ENCODE results near the gene ADAMTS12. TPM values are rescaled to one million over a fixed set of nuclear protein-coding genes. Genes with fewer than 3 reads are reported as not detected.

ADAMTS12 gene
- total and polyA plus RNA-seq, 2 experiments from 2014 or later: 9.1 to 17.1 TPM

DNA sequence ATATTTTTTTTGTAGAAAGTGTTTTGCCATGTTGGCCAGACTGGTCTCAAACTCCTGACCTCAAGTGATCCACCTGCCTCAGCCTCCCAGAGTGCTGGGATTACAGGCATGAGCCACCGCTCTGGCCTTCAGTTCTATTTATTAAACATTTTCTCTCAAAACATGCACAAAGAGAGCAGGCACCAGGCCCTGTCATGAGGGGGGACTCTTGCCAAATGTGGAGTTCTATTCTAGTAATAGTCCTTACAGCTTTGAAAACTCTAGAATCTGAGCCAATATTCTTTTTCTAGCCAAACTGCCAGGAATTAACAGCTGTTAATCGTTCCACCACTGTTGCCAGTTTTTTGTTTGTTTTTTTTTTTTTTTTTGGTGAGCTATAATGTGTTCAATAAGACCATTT is 326.5 kb downstream of the ADAMTS12 start (continued):
- TF ChIP-seq, protein P1, sequence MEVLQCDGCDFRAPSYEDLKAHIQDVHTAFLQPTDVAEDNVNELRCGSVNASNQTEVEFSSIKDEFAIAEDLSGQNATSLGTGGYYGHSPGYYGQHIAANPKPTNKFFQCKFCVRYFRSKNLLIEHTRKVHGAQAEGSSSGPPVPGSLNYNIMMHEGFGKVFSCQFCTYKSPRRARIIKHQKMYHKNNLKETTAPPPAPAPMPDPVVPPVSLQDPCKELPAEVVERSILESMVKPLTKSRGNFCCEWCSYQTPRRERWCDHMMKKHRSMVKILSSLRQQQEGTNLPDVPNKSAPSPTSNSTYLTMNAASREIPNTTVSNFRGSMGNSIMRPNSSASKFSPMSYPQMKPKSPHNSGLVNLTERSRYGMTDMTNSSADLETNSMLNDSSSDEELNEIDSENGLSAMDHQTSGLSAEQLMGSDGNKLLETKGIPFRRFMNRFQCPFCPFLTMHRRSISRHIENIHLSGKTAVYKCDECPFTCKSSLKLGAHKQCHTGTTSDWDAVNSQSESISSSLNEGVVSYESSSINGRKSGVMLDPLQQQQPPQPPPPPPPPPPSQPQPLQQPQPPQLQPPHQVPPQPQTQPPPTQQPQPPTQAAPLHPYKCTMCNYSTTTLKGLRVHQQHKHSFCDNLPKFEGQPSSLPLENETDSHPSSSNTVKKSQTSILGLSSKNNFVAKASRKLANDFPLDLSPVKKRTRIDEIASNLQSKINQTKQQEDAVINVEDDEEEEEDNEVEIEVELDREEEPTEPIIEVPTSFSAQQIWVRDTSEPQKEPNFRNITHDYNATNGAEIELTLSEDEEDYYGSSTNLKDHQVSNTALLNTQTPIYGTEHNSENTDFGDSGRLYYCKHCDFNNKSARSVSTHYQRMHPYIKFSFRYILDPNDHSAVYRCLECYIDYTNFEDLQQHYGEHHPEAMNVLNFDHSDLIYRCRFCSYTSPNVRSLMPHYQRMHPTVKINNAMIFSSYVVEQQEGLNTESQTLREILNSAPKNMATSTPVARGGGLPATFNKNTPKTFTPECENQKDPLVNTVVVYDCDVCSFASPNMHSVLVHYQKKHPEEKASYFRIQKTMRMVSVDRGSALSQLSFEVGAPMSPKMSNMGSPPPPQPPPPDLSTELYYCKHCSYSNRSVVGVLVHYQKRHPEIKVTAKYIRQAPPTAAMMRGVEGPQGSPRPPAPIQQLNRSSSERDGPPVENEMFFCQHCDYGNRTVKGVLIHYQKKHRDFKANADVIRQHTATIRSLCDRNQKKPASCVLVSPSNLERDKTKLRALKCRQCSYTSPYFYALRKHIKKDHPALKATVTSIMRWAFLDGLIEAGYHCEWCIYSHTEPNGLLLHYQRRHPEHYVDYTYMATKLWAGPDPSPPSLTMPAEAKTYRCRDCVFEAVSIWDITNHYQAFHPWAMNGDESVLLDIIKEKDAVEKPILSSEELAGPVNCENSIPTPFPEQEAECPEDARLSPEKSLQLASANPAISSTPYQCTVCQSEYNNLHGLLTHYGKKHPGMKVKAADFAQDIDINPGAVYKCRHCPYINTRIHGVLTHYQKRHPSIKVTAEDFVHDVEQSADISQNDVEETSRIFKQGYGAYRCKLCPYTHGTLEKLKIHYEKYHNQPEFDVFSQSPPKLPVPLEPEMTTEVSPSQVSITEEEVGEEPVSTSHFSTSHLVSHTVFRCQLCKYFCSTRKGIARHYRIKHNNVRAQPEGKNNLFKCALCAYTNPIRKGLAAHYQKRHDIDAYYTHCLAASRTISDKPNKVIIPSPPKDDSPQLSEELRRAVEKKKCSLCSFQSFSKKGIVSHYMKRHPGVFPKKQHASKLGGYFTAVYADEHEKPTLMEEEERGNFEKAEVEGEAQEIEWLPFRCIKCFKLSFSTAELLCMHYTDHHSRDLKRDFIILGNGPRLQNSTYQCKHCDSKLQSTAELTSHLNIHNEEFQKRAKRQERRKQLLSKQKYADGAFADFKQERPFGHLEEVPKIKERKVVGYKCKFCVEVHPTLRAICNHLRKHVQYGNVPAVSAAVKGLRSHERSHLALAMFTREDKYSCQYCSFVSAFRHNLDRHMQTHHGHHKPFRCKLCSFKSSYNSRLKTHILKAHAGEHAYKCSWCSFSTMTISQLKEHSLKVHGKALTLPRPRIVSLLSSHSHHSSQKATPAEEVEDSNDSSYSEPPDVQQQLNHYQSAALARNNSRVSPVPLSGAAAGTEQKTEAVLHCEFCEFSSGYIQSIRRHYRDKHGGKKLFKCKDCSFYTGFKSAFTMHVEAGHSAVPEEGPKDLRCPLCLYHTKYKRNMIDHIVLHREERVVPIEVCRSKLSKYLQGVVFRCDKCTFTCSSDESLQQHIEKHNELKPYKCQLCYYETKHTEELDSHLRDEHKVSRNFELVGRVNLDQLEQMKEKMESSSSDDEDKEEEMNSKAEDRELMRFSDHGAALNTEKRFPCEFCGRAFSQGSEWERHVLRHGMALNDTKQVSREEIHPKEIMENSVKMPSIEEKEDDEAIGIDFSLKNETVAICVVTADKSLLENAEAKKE (CRISPR knock-in tag; IDR thresholded peaks at IDR 0.05): no peak
- TF ChIP-seq, protein P2, sequence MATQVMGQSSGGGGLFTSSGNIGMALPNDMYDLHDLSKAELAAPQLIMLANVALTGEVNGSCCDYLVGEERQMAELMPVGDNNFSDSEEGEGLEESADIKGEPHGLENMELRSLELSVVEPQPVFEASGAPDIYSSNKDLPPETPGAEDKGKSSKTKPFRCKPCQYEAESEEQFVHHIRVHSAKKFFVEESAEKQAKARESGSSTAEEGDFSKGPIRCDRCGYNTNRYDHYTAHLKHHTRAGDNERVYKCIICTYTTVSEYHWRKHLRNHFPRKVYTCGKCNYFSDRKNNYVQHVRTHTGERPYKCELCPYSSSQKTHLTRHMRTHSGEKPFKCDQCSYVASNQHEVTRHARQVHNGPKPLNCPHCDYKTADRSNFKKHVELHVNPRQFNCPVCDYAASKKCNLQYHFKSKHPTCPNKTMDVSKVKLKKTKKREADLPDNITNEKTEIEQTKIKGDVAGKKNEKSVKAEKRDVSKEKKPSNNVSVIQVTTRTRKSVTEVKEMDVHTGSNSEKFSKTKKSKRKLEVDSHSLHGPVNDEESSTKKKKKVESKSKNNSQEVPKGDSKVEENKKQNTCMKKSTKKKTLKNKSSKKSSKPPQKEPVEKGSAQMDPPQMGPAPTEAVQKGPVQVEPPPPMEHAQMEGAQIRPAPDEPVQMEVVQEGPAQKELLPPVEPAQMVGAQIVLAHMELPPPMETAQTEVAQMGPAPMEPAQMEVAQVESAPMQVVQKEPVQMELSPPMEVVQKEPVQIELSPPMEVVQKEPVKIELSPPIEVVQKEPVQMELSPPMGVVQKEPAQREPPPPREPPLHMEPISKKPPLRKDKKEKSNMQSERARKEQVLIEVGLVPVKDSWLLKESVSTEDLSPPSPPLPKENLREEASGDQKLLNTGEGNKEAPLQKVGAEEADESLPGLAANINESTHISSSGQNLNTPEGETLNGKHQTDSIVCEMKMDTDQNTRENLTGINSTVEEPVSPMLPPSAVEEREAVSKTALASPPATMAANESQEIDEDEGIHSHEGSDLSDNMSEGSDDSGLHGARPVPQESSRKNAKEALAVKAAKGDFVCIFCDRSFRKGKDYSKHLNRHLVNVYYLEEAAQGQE (IDR thresholded peaks at IDR 0.05; ENCODE audit: unreplicated experiment): no peak

DNA sequence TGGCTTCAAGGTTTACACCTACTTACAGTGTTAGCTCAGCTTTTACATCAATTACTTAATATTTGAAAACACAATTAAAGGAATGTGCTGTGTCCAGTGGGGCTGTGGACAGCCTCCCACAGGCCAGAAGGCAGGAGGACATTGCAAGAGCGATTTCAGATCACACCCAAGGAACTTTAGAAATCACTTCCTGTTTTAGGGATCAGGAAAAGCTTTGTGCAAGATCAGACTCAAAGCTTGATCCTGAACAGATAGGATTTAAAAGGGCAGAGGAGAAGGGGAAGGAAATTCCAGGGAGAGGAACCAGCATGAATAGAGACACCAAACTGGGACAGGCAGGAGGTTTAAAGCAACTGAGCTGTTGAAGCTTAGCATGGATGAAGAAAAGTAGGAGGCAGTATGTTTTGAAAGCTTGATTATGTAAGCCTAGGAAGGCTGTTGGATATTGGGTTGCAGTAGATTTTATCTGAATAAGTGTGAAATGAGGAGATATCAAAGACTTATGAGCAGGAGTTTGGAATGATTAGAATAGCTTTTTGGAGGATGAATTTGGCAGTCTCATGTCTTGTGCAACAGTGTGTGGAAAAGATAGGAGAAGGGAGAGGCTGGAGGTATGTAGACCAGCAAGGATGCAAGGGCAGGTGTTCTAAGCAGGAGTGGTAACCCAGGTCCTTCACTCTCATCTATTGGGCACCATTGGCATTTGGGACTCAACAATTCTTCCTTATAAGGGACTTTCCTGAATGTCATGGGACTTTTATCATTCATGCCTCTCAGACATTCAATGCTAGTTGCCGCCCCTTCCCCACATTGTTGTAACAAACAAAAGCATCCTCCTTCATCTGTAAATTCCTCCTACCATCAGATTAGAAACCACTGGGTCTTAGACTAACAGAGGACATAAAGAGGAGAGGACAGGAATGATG is 327.5 kb downstream of the ADAMTS12 start:
- H3K9me2 ChIP-seq (ENCODE audit: insufficient read depth): peaks cover 6% of the 10 kb centered on the region; the same call in 1 of the 2 replicates
- peak; percentile 91 for ATAC-seq
- no peak overlapping the region for H2AFZ ChIP-seq
- Mint-ChIP-seq H3K9me3 (peaks cover 12% of the 10 kb centered on the region), H3K27me3 (ENCODE audit: insufficient read depth, low read depth, poor library complexity) (no peaks in the 10 kb centered on the region), H3K4me3 (no peak overlapping the region), H3K4me1 (peaks cover 13% of the 10 kb centered on the region), H3K27ac (peak overlapping the region; percentile 77), H3K36me3 (ENCODE audit: low read depth) (peaks cover 12% of the 10 kb centered on the region)
- H3K27me3 ChIP-seq (ENCODE audit: insufficient read depth): no peaks in the 10 kb centered on the region
- H3K79me2 ChIP-seq (replicated peaks; ENCODE audit: insufficient read depth): no peaks in the 10 kb centered on the region
- 0 out of 2 replicates have a peak overlapping the region, but pooled peaks have one; percentile 8 for H3K4me2 ChIP-seq
- no peak overlapping the region for H3K4me3 ChIP-seq
- H3F3A ChIP-seq (replicated peaks; ENCODE audit: low read depth): no peaks in the 10 kb centered on the region
- peak overlapping the region; percentile 24; the same call in 1 of the 2 replicates for H3K27ac ChIP-seq (ENCODE audit: low read depth)
- no peaks in the 10 kb centered on the region for H4K20me1 ChIP-seq (replicated peaks; ENCODE audit: insufficient read depth)
- no peaks in the 10 kb centered on the region for H3K36me3 ChIP-seq (ENCODE audit: insufficient read depth)
- peak; percentile 69 for DNase-seq (ENCODE audit: low spot score)
- peaks cover 6% of the 10 kb centered on the region; the same call in 1 of the 2 replicates for H3K4me1 ChIP-seq (ENCODE audit: insufficient read depth)
- TF ChIP-seq, protein P1 (CRISPR knock-in tag; IDR thresholded peaks at IDR 0.05): peak; percentile 69
- no peak for TF ChIP-seq CREB1 (CRISPR knock-in tag; IDR thresholded peaks at IDR 0.05; ENCODE audit: low read depth)

Measured in GM23338 (cell line).